Spinal cord (tissue), 10 donors: ENCODE results near the gene ZNF736. TPM values are rescaled to one million over a fixed set of nuclear protein-coding genes. Genes with fewer than 3 reads are reported as not detected.

Experiments used
- DNase-seq, 6 donors: peaks; one replicate each; pipeline versions ENCODE4 v3.0.0 to v3.0.0-alpha.2; 2013 to 2015; ENCODE audit warnings: low spot score in 6 of 6, low read depth in 4 of 6
- H3K27ac ChIP-seq: one replicate; pipeline ENCODE4 v1.5.1; 2013; ENCODE audit warnings: low read depth, low read length, control low read depth
- H3K27me3 ChIP-seq: one replicate; pipeline ENCODE4 v1.6.1; 2013; ENCODE audit warnings: low read length; ENCODE audit not compliant: control insufficient read depth, insufficient read depth
- H3K36me3 ChIP-seq: one replicate; pipeline ENCODE4 v1.6.1; 2013; ENCODE audit warnings: low read length; ENCODE audit not compliant: control insufficient read depth, insufficient read depth
- H3K4me1 ChIP-seq: one replicate; pipeline ENCODE4 v1.6.1; 2013; ENCODE audit warnings: low read length; ENCODE audit not compliant: control insufficient read depth, insufficient read depth
- H3K4me3 ChIP-seq: one replicate; pipeline ENCODE4 v1.5.1; 2013; ENCODE audit warnings: low read depth, low read length, control low read depth
- H3K9me3 ChIP-seq: one replicate; pipeline ENCODE4 v1.6.1; 2013; ENCODE audit warnings: low read length; ENCODE audit not compliant: control insufficient read depth, insufficient read depth
- WGBS: methylation state at CpG from one replicate; pipeline ENCODE4 v1.1.5; 2013; ENCODE audit warnings: missing lambda C conversion rate; ENCODE audit not compliant: insufficient coverage; 5-methylcytosine and 5-hydroxymethylcytosine counted together
- polyA plus RNA-seq, 2 donors: library from polyadenylated mRNA; unstranded; fragments of 120-200 nt; gene quantifications; one replicate each; pipeline ENCODE4 v1.2.1, GENCODE V29; 2013; ENCODE audit not compliant: insufficient read length in 2 of 2
- total RNA-seq, 2 donors: library from RNA; depleted of rRNA in 1 of 2; stranded (reverse); fragments of 120-200 nt in 1 of 2; fragments of >200 nt in 1 of 2; gene quantifications; one replicate each; pipeline versions ENCODE4 v1.2.3 to v1.2.4, GENCODE V29; 2013 to 2014
- donor health status: healthy.

Gene ZNF736
- total and polyA plus RNA-seq, 4 donors = 14.1 to 32.3 (median 17.3) TPM

GRCh38 chr7:64373017-64373416, 59.3 kb downstream of the ZNF736 start:
- 60% methylated on average over 1 of the region's 2 CpGs for WGBS
- no peaks in the 10 kb centered on the region for H3K36me3 ChIP-seq
- H3K4me3 ChIP-seq = no peak overlapping the region
- H3K4me1 ChIP-seq = no peaks in the 10 kb centered on the region
- no peak for DNase-seq
- no peaks in the 10 kb centered on the region for H3K27me3 ChIP-seq
- H3K9me3 ChIP-seq = peaks cover 5% of the 10 kb centered on the region
- no peak overlapping the region for H3K27ac ChIP-seq

- no peaks in the 10 kb centered on the region for H3K27me3 ChIP-seq
- H3K4me3 ChIP-seq = no peak overlapping the region
- peaks cover 4% of the 10 kb centered on the region for H3K9me3 ChIP-seq
- DNase-seq = no peak
- no peak overlapping the region for H3K27ac ChIP-seq
- H3K4me1 ChIP-seq = no peaks in the 10 kb centered on the region
- H3K36me3 ChIP-seq = no peaks in the 10 kb centered on the region
These were observed 86.6 kb downstream of the ZNF736 start for GRCh38 chr7:64400401-64400800.

Other genes with a start within 250 kb of the ZNF736 start
- not detected for gene ZNF735, start 106.8 kb upstream of the ZNF736 start, total RNA-seq
- not detected for gene ZNF735, start 106.8 kb upstream of the ZNF736 start, polyA plus RNA-seq
- gene ZNF679, start 85.5 kb upstream of the ZNF736 start, total RNA-seq = not detected
- not detected for gene ZNF679, start 85.5 kb upstream of the ZNF736 start, polyA plus RNA-seq
- 10 to 100 TPM; 19.5 to 54.6 TPM for gene ZNF680, start 249.1 kb downstream of the ZNF736 start, total RNA-seq
- gene ZNF680, start 249.1 kb downstream of the ZNF736 start, polyA plus RNA-seq = 10 to 100 TPM; 16.8 to 17.8 TPM